Natural killer cell (primary cell): Measurements from ENCODE around the gene GPSM1. TPM values are rescaled to one million over a fixed set of nuclear protein-coding genes. Genes with fewer than 3 reads are reported as not detected.

Source experiments
- ATAC-seq, 3 donors: fragments of 150-1000 bp in 2 of 3; fragments of 200-7000 bp in 1 of 3; cut with Tn5 transposase; 1 replicate in 1 of 3; 2 replicates in 2 of 3; pipeline ENCODE4 v1.10.0; 2021; ENCODE audit warnings: mild to moderate bottlenecking in 2 of 3, moderate library complexity in 2 of 3
- DNase-seq, 2 donors: peaks; one replicate each; pipeline versions ENCODE4 v3.0.0 to v3.0.0-alpha.2; 2013 to 2021; ENCODE audit warnings: mixed read lengths in 1 of 2
- H3K27ac ChIP-seq: one replicate; pipeline ENCODE4 v1.5.1; 2013; ENCODE audit warnings: mild to moderate bottlenecking, low read length
- H3K27me3 ChIP-seq: one replicate; pipeline ENCODE4 v1.6.1; 2013; ENCODE audit warnings: low read length; ENCODE audit not compliant: control insufficient read depth, insufficient read depth
- H3K36me3 ChIP-seq: one replicate; pipeline ENCODE4 v1.6.1; 2013; ENCODE audit warnings: low read length; ENCODE audit not compliant: control insufficient read depth, insufficient read depth
- H3K4me1 ChIP-seq: one replicate; pipeline ENCODE4 v1.6.1; 2013; ENCODE audit warnings: low read length; ENCODE audit not compliant: control insufficient read depth, insufficient read depth
- H3K4me3 ChIP-seq: one replicate; pipeline ENCODE4 v1.5.1; 2013; ENCODE audit warnings: low read length
- H3K9me3 ChIP-seq: one replicate; pipeline ENCODE4 v1.6.1; 2013; ENCODE audit warnings: low read length; ENCODE audit not compliant: control insufficient read depth, insufficient read depth
- H3K27ac Mint-ChIP-seq, 2 donors: one replicate each; pipeline ENCODE4 v1.8.0; 2022; ENCODE audit warnings: mild to moderate bottlenecking in 2 of 2, mixed read lengths in 2 of 2, moderate library complexity in 1 of 2
- H3K27me3 Mint-ChIP-seq, 2 donors: one replicate each; pipeline ENCODE4 v1.8.0; 2022; ENCODE audit warnings: low read depth in 2 of 2, mixed read lengths in 2 of 2
- H3K36me3 Mint-ChIP-seq: one replicate; pipeline ENCODE4 v1.8.0; 2022; ENCODE audit warnings: mixed read lengths
- H3K4me1 Mint-ChIP-seq, 2 donors: one replicate each; pipeline ENCODE4 v1.8.0; 2022; ENCODE audit warnings: mixed read lengths in 2 of 2
- H3K4me3 Mint-ChIP-seq: one replicate; pipeline ENCODE4 v1.8.0; 2022; ENCODE audit warnings: mild to moderate bottlenecking, moderate library complexity, mixed read lengths
- H3K9me3 Mint-ChIP-seq, 2 donors: one replicate each; pipeline ENCODE4 v1.8.0; 2022; ENCODE audit warnings: mixed read lengths in 2 of 2
- WGBS: methylation state at CpG from one replicate; pipeline ENCODE4 v1.1.7; 2013; ENCODE audit warnings: missing lambda C conversion rate; ENCODE audit not compliant: insufficient coverage; 5-methylcytosine and 5-hydroxymethylcytosine counted together
- intact Hi-C: fragments of 100-400 bp; cut with micrococcal nuclease; formaldehyde crosslinking; loops from one replicate; pipeline ENCODE4 v1.14.2; 2022
- total RNA-seq, 4 donors: library from RNA; stranded (reverse); fragments of 120-200 nt in 1 of 4; gene quantifications; one replicate each; pipeline versions ENCODE4 v1.2.3 to v1.2.4, GENCODE V29; 2013 to 2022
- TF ChIP-seq, protein P1 (sequence below): fragments of 200-600 bp; IDR thresholded peaks from one replicate; pipeline ENCODE4 v1.8.0; 2022; ENCODE audit warnings: antibody characterized with exemption

Gene GPSM1
- total RNA-seq, 3 donors from 2014 or later (not counting 1 experiment from before 2014, with no cell fraction given): 2.6 to 4.2 (median 3.4) TPM

DNA sequence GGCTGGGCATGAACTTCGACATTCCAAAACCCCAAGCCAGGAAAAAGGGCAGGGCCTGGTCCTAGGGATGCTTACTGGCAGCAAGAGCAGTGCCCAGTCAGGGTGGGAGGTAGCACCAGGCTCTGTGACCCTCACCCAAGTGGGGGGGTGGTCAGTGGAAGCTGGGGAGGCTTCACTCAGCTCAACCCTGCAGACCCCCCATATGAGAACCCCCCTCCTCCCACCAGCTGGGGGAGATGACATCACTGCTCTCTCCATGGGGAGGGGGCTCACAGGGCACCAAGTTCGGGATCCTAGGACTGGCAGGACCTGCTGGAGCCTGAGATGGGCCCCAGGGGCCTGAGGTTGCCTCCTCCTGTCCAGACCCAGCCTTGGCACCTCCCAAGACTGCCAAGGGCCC is 31.5 kb downstream of the GPSM1 start:
- Mint-ChIP-seq H3K4me3 (no peak overlapping the region), H3K36me3 (no peaks in the 10 kb centered on the region), H3K27me3 (no peaks in the 10 kb centered on the region), H3K27ac (no peak overlapping the region), H3K4me1 (peaks cover 0 to 5% of the 10 kb centered on the region in 2 donors), H3K9me3 (no peaks in the 10 kb centered on the region)
- Histone ChIP-seq H3K4me3 (no peak overlapping the region), H3K4me1 (peaks cover 12% of the 10 kb centered on the region), H3K27me3 (no peaks in the 10 kb centered on the region), H3K9me3 (no peaks in the 10 kb centered on the region), H3K27ac (no peak overlapping the region), H3K36me3 (peaks cover 2% of the 10 kb centered on the region)
- intact Hi-C loops: no loop called here
- no peak for ATAC-seq
- 68% methylated on average over 2 of the region's 2 CpGs for WGBS
- TF ChIP-seq, protein P1, sequence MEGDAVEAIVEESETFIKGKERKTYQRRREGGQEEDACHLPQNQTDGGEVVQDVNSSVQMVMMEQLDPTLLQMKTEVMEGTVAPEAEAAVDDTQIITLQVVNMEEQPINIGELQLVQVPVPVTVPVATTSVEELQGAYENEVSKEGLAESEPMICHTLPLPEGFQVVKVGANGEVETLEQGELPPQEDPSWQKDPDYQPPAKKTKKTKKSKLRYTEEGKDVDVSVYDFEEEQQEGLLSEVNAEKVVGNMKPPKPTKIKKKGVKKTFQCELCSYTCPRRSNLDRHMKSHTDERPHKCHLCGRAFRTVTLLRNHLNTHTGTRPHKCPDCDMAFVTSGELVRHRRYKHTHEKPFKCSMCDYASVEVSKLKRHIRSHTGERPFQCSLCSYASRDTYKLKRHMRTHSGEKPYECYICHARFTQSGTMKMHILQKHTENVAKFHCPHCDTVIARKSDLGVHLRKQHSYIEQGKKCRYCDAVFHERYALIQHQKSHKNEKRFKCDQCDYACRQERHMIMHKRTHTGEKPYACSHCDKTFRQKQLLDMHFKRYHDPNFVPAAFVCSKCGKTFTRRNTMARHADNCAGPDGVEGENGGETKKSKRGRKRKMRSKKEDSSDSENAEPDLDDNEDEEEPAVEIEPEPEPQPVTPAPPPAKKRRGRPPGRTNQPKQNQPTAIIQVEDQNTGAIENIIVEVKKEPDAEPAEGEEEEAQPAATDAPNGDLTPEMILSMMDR: no peak
- no peak for DNase-seq

DNA sequence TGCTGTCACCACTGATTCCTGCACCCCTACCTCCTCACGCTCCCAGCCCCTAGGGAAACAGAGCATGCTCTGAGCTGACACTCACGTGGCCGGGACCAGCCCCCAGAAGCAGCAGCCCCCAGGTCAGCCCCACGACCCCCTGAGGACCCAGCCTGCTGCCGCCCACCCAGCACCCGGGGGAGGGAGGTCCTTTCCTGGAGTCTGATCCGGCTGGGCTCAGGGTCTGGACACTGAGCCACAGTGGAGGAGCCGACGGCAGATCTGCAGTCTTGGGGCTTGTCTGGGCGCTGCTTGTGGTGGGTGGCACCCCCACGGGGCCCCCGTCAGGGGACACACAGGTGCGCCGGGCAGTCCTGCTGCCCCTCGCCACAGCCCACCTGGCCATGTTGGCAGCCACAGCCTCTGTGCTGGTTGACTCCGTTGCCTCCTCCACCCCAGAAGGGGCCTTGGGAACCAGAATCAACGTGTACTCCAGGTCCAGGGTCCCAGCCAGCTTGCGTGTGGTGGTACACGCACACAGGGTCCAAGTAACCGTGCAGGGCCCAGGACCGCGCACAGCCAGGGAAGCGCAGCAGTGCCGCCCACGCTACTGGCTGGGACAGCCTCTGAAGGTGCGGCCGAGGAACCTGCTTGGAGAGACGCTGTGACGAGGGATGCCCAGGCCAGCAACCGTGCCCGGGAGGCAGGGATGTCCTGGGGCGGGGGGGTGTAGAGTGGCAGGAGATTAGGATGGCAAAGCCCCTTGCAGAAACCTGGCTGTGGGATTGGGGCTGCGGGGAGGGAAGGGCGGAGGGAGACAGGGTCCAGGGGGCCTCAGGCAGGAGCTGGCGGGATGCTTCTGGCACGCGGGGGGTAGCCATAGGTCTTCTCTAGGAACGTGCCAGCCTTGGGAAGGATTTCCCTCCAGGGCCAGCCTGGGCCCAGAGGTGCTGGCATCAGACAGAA is 32.7 kb downstream of the GPSM1 start:
- Mint-ChIP-seq H3K4me1 (peaks cover 0 to 5% of the 10 kb centered on the region in 2 donors), H3K27me3 (no peaks in the 10 kb centered on the region), H3K4me3 (no peak overlapping the region), H3K9me3 (no peaks in the 10 kb centered on the region), H3K27ac (peak overlapping the region in 1 of 2 donors; percentile 51), H3K36me3 (no peaks in the 10 kb centered on the region)
- Histone ChIP-seq H3K4me1 (peaks cover 22% of the 10 kb centered on the region), H3K9me3 (no peaks in the 10 kb centered on the region), H3K4me3 (no peak overlapping the region), H3K36me3 (peaks cover 2% of the 10 kb centered on the region), H3K27me3 (no peaks in the 10 kb centered on the region), H3K27ac (no peak overlapping the region)
- TF ChIP-seq, protein P1: no peak
- intact Hi-C loops: loop anchor here (10.0 kb wide), 1 partner anchor 45 kb away; no protein-coding TSS in a partner anchor
- ATAC-seq: no peak
- no peak for DNase-seq
- WGBS: 91% methylated on average over 38 of the region's 38 CpGs

DNA sequence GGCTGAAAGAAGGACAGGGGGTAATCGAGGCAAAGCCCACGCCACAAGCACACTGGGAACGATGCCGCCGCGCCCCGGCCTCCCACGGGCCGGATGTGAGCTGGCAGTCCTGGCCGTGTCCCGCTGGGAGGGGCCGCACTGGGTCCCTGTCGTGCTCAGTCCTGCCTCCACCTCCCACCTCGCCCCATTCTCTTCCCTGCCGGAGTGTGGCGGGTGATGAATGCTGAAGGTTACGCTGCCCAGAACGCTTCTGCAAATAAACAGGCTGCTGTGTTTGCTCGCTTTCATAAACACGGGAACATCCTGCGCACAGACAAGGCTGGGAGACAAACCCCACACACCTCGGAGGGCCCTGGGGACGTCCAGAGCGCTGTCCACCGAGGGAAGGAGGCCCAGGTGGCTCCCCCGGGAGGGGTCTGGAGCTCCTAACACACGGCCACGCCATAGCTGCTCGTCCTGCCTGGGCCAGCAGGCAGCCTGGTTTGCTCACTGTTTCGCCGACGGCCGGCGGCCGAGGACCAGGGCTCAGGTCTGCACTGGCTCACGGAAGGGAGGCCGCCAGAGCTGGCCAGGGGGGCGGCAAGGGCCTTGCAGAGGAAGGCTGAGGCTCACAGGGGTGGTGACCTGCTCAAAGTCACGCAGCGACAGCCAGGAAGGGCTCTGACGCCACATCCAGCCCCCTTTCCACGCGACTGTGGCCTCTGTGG is 33.9 kb downstream of the GPSM1 start:
- WGBS: 94% methylated on average over 43 of the region's 43 CpGs
- Mint-ChIP-seq H3K4me1 (peaks cover 0 to 5% of the 10 kb centered on the region in 2 donors), H3K9me3 (no peaks in the 10 kb centered on the region), H3K4me3 (peak overlapping the region; percentile 60), H3K36me3 (no peaks in the 10 kb centered on the region), H3K27ac (peak overlapping the region in 1 of 2 donors; percentile 51), H3K27me3 (no peaks in the 10 kb centered on the region)
- TF ChIP-seq, protein P1: no peak
- H3K9me3 ChIP-seq: no peaks in the 10 kb centered on the region
- H3K27ac ChIP-seq: no peak overlapping the region
- ATAC-seq: no peak
- DNase-seq: no peak
- no peaks in the 10 kb centered on the region for H3K27me3 ChIP-seq
- peaks cover 29% of the 10 kb centered on the region for H3K4me1 ChIP-seq
- intact Hi-C loops: loop anchor here (10.0 kb wide), 1 partner anchor 46 kb away; no protein-coding TSS in a partner anchor
- H3K4me3 ChIP-seq: no peak overlapping the region
- H3K36me3 ChIP-seq: peaks cover 2% of the 10 kb centered on the region
